Tibial artery (tissue), 4 donors: ENCODE measurements around the gene OSTF1.

ENCODE experiments used
- DNase-seq, 2 donors: peaks; one replicate each; pipeline ENCODE4 v3.0.0-alpha.2; 2019
- H3K27ac ChIP-seq, 2 donors: fragments of 200-600 bp; sonication (generic) in 1 of 2; 1 replicate in 1 of 2; 2 replicates in 1 of 2; pipeline ENCODE4 v1.5.1; 2018 to 2019; ENCODE audit warnings: mild to moderate bottlenecking in 1 of 2
- H3K27me3 ChIP-seq, 2 donors: fragments of 200-600 bp; sonication (generic) in 1 of 2; one replicate each; pipeline versions ENCODE4 v1.5.1 to v1.6.0; 2016 to 2019
- H3K36me3 ChIP-seq, 3 donors: fragments of 200-600 bp; sonication (generic) in 2 of 3; one replicate each; pipeline ENCODE4 v1.5.1; 2016 to 2019; ENCODE audit warnings: mild to moderate bottlenecking in 2 of 3
- H3K4me1 ChIP-seq, 4 donors: fragments of 200-600 bp; sonication (generic) in 2 of 4; 1 replicate in 3 of 4; 2 replicates in 1 of 4; pipeline ENCODE4 v1.5.1; 2016 to 2019
- H3K4me3 ChIP-seq, 2 donors: fragments of 200-600 bp; sonication (generic) in 1 of 2; 1 replicate in 1 of 2; 2 replicates in 1 of 2; pipeline ENCODE4 v1.5.1; 2018 to 2019; ENCODE audit warnings: mild to moderate bottlenecking in 2 of 2
- H3K9me3 ChIP-seq, 3 donors: fragments of 200-600 bp; sonication (generic) in 1 of 3; one replicate each; pipeline ENCODE4 v1.5.1; 2016 to 2019
- CTCF ChIP-seq, 2 experiments: fragments of 200-600 bp in 1 of 2; fragments of 450-650 bp in 1 of 2; IDR thresholded peaks; one replicate each; pipeline ENCODE4 v1.5.1; 2017 to 2019; ENCODE audit warnings: antibody characterized with exemption in 2 of 2, mild to moderate bottlenecking in 1 of 2, moderate library complexity in 1 of 2
- intact Hi-C: fragments of 100-400 bp; cut with DNase I; formaldehyde crosslinking; loops from one replicate; pipeline ENCODE4 v1.15.0; 2023; ENCODE audit warnings: low total_unique reads

Gene OSTF1

DNA sequence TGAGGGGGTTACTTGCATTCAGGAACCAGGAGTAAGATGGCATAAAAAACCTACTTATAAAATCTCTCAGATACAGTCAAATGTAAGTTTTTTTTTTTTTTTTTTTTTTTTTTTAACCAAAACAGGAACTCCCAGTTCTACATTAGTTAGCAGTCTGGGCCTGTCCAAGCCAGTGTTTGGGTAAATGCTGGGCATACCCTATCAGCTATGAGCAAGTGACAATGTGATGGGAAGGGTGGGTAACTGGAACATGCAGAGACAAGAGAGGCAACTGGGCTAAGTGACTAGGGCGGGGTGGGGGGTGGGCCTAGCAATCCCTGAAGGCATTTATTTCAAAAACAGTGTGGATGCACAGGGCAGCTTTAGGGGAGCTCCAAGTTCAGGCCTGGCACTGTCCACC, 2.7 kb upstream of the OSTF1 start:
- no peak for TF ChIP-seq CTCF (IDR thresholded peaks at IDR 0.05)
- Histone ChIP-seq H3K4me3 (no peak overlapping the region), H3K27me3 (no peaks in the 10 kb centered on the region), H3K36me3 (peaks cover 2 to 14% (median 5%) of the 10 kb centered on the region in 3 donors), H3K4me1 (peaks cover 0 to 46% (median 24%) of the 10 kb centered on the region in 4 donors), H3K27ac (no peak overlapping the region), H3K9me3 (no peaks in the 10 kb centered on the region)
- DNase-seq, result no peak
- intact Hi-C loops, result loop anchor here (5.0 to 10.0 kb wide), 3 partner anchors 133 to 591 kb away; partner anchors contain the start of genes C9orf40 and RORB

DNA sequence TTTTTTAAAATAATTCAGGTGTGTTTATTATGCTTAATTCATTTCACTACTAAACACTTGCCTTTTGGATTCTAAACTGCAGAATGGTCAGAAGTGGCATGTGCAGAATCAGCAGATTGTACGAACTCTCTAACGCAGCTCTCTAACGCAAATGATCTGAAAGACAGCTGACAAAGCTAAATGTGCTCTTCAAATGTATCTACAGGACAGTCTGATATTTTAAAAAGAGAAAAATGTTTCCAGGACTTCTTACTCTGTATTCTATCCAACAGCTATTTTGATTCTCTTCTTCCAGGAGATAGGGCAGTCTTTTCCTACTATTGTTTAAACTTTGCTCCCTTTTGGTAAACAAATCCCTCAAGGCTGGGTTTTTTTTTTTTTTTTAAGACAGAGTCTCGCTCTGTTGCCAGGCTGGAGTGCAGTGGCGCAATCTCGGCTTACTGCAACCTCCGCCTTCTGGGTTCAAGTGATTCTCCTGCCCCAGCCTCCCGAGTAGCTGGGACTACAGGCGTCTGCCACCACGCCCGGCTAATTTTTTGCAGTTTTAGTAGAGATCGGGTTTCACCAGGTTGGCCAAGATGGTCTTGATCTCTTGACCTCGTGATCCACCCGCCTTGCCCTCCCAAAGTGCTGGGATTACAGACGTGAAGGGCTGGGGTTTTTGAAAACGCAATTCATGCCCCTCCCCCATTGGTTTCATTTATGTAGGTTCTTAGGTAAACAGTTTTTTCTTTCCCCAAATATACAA, 1.6 kb upstream of the OSTF1 start:
- no peaks in the 10 kb centered on the region for H3K27me3 ChIP-seq
- no peak for DNase-seq
- intact Hi-C loops, result loop anchor here (5.0 to 10.0 kb wide), 3 partner anchors 134 to 592 kb away; partner anchors contain the start of genes C9orf40 and RORB
- peak overlapping the region; percentile 96 to 97 for H3K27ac ChIP-seq
- H3K4me3 ChIP-seq, result peak overlapping the region; percentile 84 to 89
- H3K9me3 ChIP-seq, result no peaks in the 10 kb centered on the region
- H3K36me3 ChIP-seq, result peaks cover 0 to 5% (median 0%) of the 10 kb centered on the region in 3 donors
- TF ChIP-seq CTCF (IDR thresholded peaks at IDR 0.05), result no peak
- peaks cover 0 to 55% (median 28%) of the 10 kb centered on the region in 4 donors for H3K4me1 ChIP-seq

- intact Hi-C loops, result loop anchor here (5.0 to 10.0 kb wide), 3 partner anchors 135 to 593 kb away; partner anchors contain the start of genes C9orf40 and RORB
- peaks cover 0 to 58% (median 29%) of the 10 kb centered on the region in 4 donors for H3K4me1 ChIP-seq
- peak in 1 of 2 donors; percentile 74 for DNase-seq
These were observed 958 bp upstream of the OSTF1 start for GRCh38 chr9:75087289-75087823.

DNA sequence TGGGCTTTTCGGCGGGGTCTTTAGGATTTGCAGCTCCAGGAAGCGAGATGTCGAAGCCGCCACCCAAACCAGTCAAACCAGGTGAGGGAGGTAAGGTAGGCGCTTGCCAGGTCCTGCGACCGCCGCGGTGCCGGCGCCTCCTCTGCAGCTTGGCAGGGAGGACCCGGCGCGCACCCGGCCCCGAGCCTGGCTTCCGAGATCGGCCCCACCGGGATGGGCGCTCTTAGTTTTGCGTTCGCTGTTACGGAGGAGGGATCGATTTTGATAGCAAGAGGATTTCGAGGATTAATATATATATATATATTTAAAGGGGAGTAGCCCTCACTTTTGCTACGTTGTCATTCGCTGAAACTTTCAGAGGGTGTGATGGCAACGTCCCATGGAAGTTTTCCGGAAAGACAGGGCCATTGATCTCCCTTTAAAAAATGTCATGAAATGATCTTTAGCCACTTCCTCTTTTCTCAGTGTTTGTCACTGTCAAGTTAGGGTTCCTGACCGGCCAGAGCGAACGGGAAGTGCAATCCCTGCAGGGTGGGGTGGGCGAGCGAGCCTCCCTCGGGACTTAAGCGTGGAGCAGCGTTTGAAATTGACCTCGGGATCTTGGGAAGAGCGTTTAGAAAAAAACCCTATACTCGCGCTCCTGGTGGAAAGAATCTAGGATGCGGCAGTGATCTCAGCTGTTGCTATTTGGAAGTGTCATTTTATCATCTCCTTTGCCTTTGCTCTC, 495 bp downstream of the OSTF1 start:
- DNase-seq, result peak; percentile 70 to 80
- TF ChIP-seq CTCF (IDR thresholded peaks at IDR 0.05), result peak in 1 of 2 experiments; percentile 30
- Histone ChIP-seq H3K36me3 (no peaks in the 10 kb centered on the region), H3K27me3 (no peaks in the 10 kb centered on the region), H3K4me1 (peaks cover 0 to 51% (median 28%) of the 10 kb centered on the region in 4 donors), H3K4me3 (peak overlapping the region; percentile 84 to 89), H3K27ac (peak overlapping the region; percentile 96 to 97), H3K9me3 (no peaks in the 10 kb centered on the region)
- intact Hi-C loops, result loop anchor here (5.0 to 10.0 kb wide), 3 partner anchors 137 to 594 kb away; partner anchors contain the start of genes C9orf40 and RORB

More at GRCh38 chr9:75087289-75087823, 958 bp upstream of the OSTF1 start:
- no peaks in the 10 kb centered on the region for H3K9me3 ChIP-seq
- no peak for TF ChIP-seq CTCF (IDR thresholded peaks at IDR 0.05)
- H3K4me3 ChIP-seq, result peak overlapping the region; percentile 84 to 89
- peak overlapping the region; percentile 96 to 97 for H3K27ac ChIP-seq
- no peaks in the 10 kb centered on the region for H3K27me3 ChIP-seq
- H3K36me3 ChIP-seq, result no peaks in the 10 kb centered on the region

DNA sequence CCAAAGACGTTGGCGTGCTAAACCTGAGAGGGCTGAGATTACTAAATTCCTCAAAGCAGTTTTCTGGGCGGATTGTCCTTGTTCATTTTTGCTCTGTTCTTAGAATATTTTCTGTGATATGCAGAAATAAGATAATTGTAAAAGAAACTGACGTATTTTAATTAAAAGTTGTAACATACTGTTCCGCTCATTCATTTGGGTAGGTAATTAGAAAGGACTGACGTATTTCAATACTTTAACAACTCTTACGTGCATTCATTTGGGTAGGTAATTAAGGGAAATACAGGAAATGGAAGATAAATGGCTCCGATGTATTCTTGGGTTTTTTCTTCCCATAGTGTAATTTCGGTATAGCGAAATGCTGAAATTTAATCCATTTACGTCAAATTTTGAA, 1.1 kb downstream of the OSTF1 start:
- peak overlapping the region; percentile 96 to 97 for H3K27ac ChIP-seq
- DNase-seq, result no peak
- intact Hi-C loops, result loop anchor here (5.0 to 10.0 kb wide), 3 partner anchors 137 to 595 kb away; partner anchors contain the start of genes C9orf40 and RORB
- H3K4me1 ChIP-seq, result peaks cover 0 to 45% (median 25%) of the 10 kb centered on the region in 4 donors
- H3K27me3 ChIP-seq, result no peaks in the 10 kb centered on the region
- H3K36me3 ChIP-seq, result no peaks in the 10 kb centered on the region
- TF ChIP-seq CTCF (IDR thresholded peaks at IDR 0.05), result no peak
- H3K9me3 ChIP-seq, result no peaks in the 10 kb centered on the region
- H3K4me3 ChIP-seq, result peak overlapping the region; percentile 84 to 89
